IMR-90 (cell line): ENCODE results near the gene ALKBH7.

Experiments
- BHLHE40 ChIP-seq: fragments of 150-350 bp; IDR thresholded peaks from 2 replicates; pipeline ENCODE4 v1.6.1; 2016; ENCODE audit warnings: mild to moderate bottlenecking, low read depth, low read length
- CEBPB ChIP-seq: IDR thresholded peaks from 2 replicates; pipeline ENCODE4 v1.6.1; 2012; ENCODE audit warnings: low read depth, low read length, improper control_type of control experiment
- CHD1 ChIP-seq: IDR thresholded peaks from 2 replicates; pipeline ENCODE4 v1.6.1; 2012; ENCODE audit warnings: low read depth, low read length, improper control_type of control experiment
- MAZ ChIP-seq: IDR thresholded peaks from 2 replicates; pipeline ENCODE4 v1.6.1; 2012; ENCODE audit warnings: low read depth, mild to moderate bottlenecking, low read length, improper control_type of control experiment, moderate library complexity, borderline replicate concordance
- POLR2A ChIP-seq: IDR thresholded peaks from 2 replicates; pipeline ENCODE4 v1.6.1; 2012; ENCODE audit warnings: mild to moderate bottlenecking, low read depth, low read length
- RAD21 ChIP-seq: IDR thresholded peaks from 2 replicates; pipeline ENCODE4 v1.6.1; 2012; ENCODE audit warnings: low read length, improper control_type of control experiment
- RFX5 ChIP-seq: IDR thresholded peaks from 2 replicates; pipeline ENCODE4 v1.8.0; 2012; ENCODE audit warnings: low read depth, mild to moderate bottlenecking, low read length, moderate library complexity
- SMC3 ChIP-seq: fragments of 150-350 bp; IDR thresholded peaks from 2 replicates; pipeline ENCODE4 v1.6.1; 2016; ENCODE audit warnings: low read depth, mild to moderate bottlenecking, antibody characterized with exemption, low read length, moderate library complexity
- TF ChIP-seq, protein P1 (sequence below): conservative IDR thresholded peaks from 2 replicates; pipeline ENCODE4 v1.5.1; 2012; ENCODE audit warnings: mild to moderate bottlenecking, low read depth, low read length, improper control_type of control experiment
- TF ChIP-seq, protein P2 (sequence below): fragments of 150-350 bp; IDR thresholded peaks from 2 replicates; pipeline ENCODE4 v1.6.1; 2016; ENCODE audit warnings: low read depth, mild to moderate bottlenecking, low read length, moderate library complexity, borderline replicate concordance

DNA sequence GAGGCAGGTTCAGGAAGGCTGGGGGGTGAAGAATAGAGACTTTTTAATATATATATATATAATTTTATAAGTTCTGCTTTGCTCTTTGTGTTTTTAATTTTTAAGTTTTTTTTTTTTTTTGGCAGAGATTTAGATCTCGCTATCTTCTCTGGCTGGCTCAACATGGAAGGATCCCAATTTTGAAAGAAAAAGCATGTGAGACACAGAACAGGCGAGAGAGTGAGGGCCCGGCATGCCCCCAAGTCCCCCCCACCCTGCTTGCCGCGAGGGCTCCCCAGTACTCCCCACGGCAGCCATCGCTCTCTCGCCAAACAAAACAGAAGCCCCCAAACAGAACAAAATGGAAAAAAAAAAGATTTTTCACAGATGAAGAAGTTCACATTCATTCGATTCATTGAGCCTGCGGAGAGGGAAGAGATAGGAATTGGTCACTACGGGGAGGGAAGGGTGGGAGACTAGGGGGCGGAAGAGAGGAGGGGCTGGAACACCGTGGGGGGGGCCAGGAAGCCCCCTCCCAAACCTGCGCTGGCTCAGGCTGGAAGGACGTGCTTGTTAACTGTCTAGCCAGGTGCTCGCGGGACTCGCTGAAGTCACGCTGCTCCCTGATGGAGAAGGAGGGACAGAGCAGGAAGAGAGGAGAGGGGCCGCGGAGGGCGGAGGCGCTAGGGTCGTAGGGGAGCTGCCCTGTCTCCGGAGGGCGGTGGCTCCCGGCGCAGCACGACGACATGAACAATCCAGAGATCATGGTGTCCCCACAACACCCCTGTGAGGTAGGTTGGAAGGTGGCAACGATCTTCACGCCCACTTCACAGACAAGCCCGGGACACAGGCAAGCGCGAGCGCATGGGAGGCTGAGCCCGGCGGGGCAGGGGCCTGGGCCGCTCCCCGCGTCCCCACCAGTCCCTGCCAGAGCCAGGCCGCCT lies 41.4 kb downstream of the ALKBH7 start:
- TF ChIP-seq, protein P1, sequence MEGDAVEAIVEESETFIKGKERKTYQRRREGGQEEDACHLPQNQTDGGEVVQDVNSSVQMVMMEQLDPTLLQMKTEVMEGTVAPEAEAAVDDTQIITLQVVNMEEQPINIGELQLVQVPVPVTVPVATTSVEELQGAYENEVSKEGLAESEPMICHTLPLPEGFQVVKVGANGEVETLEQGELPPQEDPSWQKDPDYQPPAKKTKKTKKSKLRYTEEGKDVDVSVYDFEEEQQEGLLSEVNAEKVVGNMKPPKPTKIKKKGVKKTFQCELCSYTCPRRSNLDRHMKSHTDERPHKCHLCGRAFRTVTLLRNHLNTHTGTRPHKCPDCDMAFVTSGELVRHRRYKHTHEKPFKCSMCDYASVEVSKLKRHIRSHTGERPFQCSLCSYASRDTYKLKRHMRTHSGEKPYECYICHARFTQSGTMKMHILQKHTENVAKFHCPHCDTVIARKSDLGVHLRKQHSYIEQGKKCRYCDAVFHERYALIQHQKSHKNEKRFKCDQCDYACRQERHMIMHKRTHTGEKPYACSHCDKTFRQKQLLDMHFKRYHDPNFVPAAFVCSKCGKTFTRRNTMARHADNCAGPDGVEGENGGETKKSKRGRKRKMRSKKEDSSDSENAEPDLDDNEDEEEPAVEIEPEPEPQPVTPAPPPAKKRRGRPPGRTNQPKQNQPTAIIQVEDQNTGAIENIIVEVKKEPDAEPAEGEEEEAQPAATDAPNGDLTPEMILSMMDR, result no peak
- TF ChIP-seq RAD21, result no peak
- TF ChIP-seq, protein P2, sequence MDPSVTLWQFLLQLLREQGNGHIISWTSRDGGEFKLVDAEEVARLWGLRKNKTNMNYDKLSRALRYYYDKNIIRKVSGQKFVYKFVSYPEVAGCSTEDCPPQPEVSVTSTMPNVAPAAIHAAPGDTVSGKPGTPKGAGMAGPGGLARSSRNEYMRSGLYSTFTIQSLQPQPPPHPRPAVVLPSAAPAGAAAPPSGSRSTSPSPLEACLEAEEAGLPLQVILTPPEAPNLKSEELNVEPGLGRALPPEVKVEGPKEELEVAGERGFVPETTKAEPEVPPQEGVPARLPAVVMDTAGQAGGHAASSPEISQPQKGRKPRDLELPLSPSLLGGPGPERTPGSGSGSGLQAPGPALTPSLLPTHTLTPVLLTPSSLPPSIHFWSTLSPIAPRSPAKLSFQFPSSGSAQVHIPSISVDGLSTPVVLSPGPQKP, result no peak
- no peak for TF ChIP-seq BHLHE40
- no peak for TF ChIP-seq POLR2A
- TF ChIP-seq RFX5, result no peak
- no peak for TF ChIP-seq CEBPB
- TF ChIP-seq CHD1, result no peak
- TF ChIP-seq SMC3, result no peak
- no peak for TF ChIP-seq MAZ
